H9 (cell line): ENCODE measurements around the gene GOLT1A. TPM values are rescaled to one million over a fixed set of nuclear protein-coding genes. Genes with fewer than 3 reads are reported as not detected.

ENCODE experiments used
- DNase-seq: peaks from one replicate; pipeline ENCODE4 v3.0.0-alpha.2; 2017
- H2AFZ ChIP-seq: one replicate; pipeline ENCODE4 v1.6.1; 2013; ENCODE audit warnings: mild to moderate bottlenecking, low read length, control low read depth, moderate library complexity
- H2AK5ac ChIP-seq: 2 replicates; pipeline ENCODE4 v1.6.1; 2013; ENCODE audit warnings: low read length, control low read depth, mixed read lengths; ENCODE audit not compliant: insufficient read length
- H2BK120ac ChIP-seq: one replicate; pipeline ENCODE4 v1.6.1; 2013; ENCODE audit warnings: low read depth, mild to moderate bottlenecking, low read length, control low read depth, inconsistent platforms; ENCODE audit not compliant: poor library complexity, severe bottlenecking
- H2BK12ac ChIP-seq: 2 replicates; pipeline ENCODE4 v1.6.1; 2013; ENCODE audit warnings: low read length, control low read depth, mixed read lengths, low read depth; ENCODE audit not compliant: insufficient read length
- H2BK15ac ChIP-seq: 2 replicates; pipeline ENCODE4 v1.6.1; 2013; ENCODE audit warnings: low read depth, low read length, control low read depth
- H2BK20ac ChIP-seq: one replicate; pipeline ENCODE4 v1.6.1; 2013; ENCODE audit warnings: low read depth, mild to moderate bottlenecking, low read length, control low read depth, inconsistent platforms; ENCODE audit not compliant: poor library complexity, severe bottlenecking
- H2BK5ac ChIP-seq: 2 replicates; pipeline ENCODE4 v1.6.1; 2013; ENCODE audit warnings: low read length, control low read depth, mixed read lengths; ENCODE audit not compliant: insufficient read length
- H3K14ac ChIP-seq: 2 replicates; pipeline ENCODE4 v1.6.1; 2013; ENCODE audit warnings: low read length, control low read depth; ENCODE audit not compliant: insufficient read depth
- H3K18ac ChIP-seq: 2 replicates; pipeline ENCODE4 v1.6.1; 2013; ENCODE audit warnings: low read depth, mild to moderate bottlenecking, mixed read lengths, low read length, control low read depth; ENCODE audit not compliant: insufficient read length
- H3K23ac ChIP-seq: 2 replicates; pipeline ENCODE4 v1.6.1; 2013; ENCODE audit warnings: low read length, control low read depth, mixed read lengths, low read depth; ENCODE audit not compliant: insufficient read length
- H3K23me2 ChIP-seq: 2 replicates; pipeline ENCODE4 v1.6.1; 2013; ENCODE audit warnings: low read depth, mild to moderate bottlenecking, mixed read lengths, low read length, control low read depth; ENCODE audit not compliant: insufficient read length, poor library complexity, severe bottlenecking
- H3K27ac ChIP-seq: 2 replicates; pipeline ENCODE4 v1.5.1; 2013; ENCODE audit warnings: low read length, control low read depth, mixed read lengths, low read depth; ENCODE audit not compliant: insufficient read length
- H3K27me3 ChIP-seq: 2 replicates; pipeline ENCODE4 v1.6.1; 2013; ENCODE audit warnings: low read length, control low read depth, inconsistent platforms; ENCODE audit not compliant: insufficient read depth
- H3K4ac ChIP-seq: 2 replicates; pipeline ENCODE4 v1.6.1; 2013; ENCODE audit warnings: low read depth, mild to moderate bottlenecking, control low read depth, inconsistent platforms, low read length, moderate library complexity
- H3K4me1 ChIP-seq: 2 replicates; pipeline ENCODE4 v1.6.1; 2013; ENCODE audit warnings: low read length, control low read depth, inconsistent platforms; ENCODE audit not compliant: insufficient read depth
- H3K4me2 ChIP-seq: 2 replicates; pipeline ENCODE4 v1.6.1; 2013; ENCODE audit warnings: low read length, control low read depth, mixed read lengths; ENCODE audit not compliant: insufficient read length, insufficient read depth
- H3K56ac ChIP-seq: 2 replicates; pipeline ENCODE4 v1.6.1; 2013; ENCODE audit warnings: low read depth, mild to moderate bottlenecking, mixed read lengths, low read length, control low read depth; ENCODE audit not compliant: insufficient read length
- H3K79me1 ChIP-seq: 2 replicates; pipeline ENCODE4 v1.6.1; 2013; ENCODE audit warnings: low read depth, mild to moderate bottlenecking, moderate library complexity, low read length, control low read depth, inconsistent platforms; ENCODE audit not compliant: insufficient read depth, poor library complexity, severe bottlenecking
- H3K79me2 ChIP-seq: 2 replicates; pipeline ENCODE4 v1.6.1; 2013; ENCODE audit warnings: low read length, control low read depth, inconsistent platforms; ENCODE audit not compliant: insufficient read depth
- H3K9ac ChIP-seq: 2 replicates; pipeline ENCODE4 v1.6.1; 2013; ENCODE audit warnings: low read length, control low read depth, mixed read lengths; ENCODE audit not compliant: insufficient read length; ENCODE audit errors: extremely low read depth
- H3K9me3 ChIP-seq: one replicate; pipeline ENCODE4 v1.6.1; 2013; ENCODE audit warnings: low read depth, low read length, inconsistent platforms; ENCODE audit not compliant: control insufficient read depth
- H3T11ph ChIP-seq: one replicate; pipeline ENCODE4 v1.6.1; 2013; ENCODE audit warnings: mild to moderate bottlenecking, low read length, control low read depth, inconsistent platforms
- H4K20me1 ChIP-seq: one replicate; pipeline ENCODE4 v1.6.1; 2013; ENCODE audit not compliant: control insufficient read depth, insufficient read length, insufficient read depth
- H4K5ac ChIP-seq: 2 replicates; pipeline ENCODE4 v1.6.1; 2013; ENCODE audit warnings: low read depth, mild to moderate bottlenecking, mixed read lengths, low read length, control low read depth; ENCODE audit not compliant: insufficient read length
- H4K8ac ChIP-seq: replicated peaks from 2 replicates; pipeline ENCODE4 v1.6.1; 2013; ENCODE audit warnings: low read length, control low read depth, mixed read lengths, low read depth; ENCODE audit not compliant: insufficient read length
- H4K91ac ChIP-seq: 2 replicates; pipeline ENCODE4 v1.6.1; 2013; ENCODE audit warnings: low read depth, mild to moderate bottlenecking, moderate library complexity, mixed read lengths, low read length, control low read depth; ENCODE audit not compliant: insufficient read length
- H3K27ac Mint-ChIP-seq, 3 experiments: 2 replicates in 2 of 3; 3 replicates in 1 of 3; pipeline ENCODE4 v1.8.0; 2020 to 2021; ENCODE audit warnings: mixed read lengths in 3 of 3, mild to moderate bottlenecking in 1 of 3, moderate library complexity in 1 of 3
- H3K27me3 Mint-ChIP-seq: 2 replicates; pipeline ENCODE4 v1.8.0; 2021; ENCODE audit warnings: low read depth, mild to moderate bottlenecking, moderate library complexity, mixed read lengths
- H3K36me3 Mint-ChIP-seq, 3 experiments: 2 replicates in 2 of 3; 3 replicates in 1 of 3; pipeline ENCODE4 v1.8.0; 2020 to 2021; ENCODE audit warnings: low read depth in 3 of 3, mixed read lengths in 3 of 3; ENCODE audit not compliant: insufficient read depth in 1 of 3
- H3K4me1 Mint-ChIP-seq, 2 experiments: 2 replicates each; pipeline ENCODE4 v1.8.0; 2020; ENCODE audit warnings: mixed read lengths in 2 of 2
- H3K4me3 Mint-ChIP-seq, 2 experiments: 2 replicates in 1 of 2; 3 replicates in 1 of 2; pipeline ENCODE4 v1.8.0; 2020 to 2021; ENCODE audit warnings: mild to moderate bottlenecking in 2 of 2, mixed read lengths in 2 of 2, moderate library complexity in 1 of 2
- H3K9me3 Mint-ChIP-seq, 2 experiments: 2 replicates in 1 of 2; 3 replicates in 1 of 2; pipeline ENCODE4 v1.8.0; 2020; ENCODE audit warnings: mild to moderate bottlenecking in 2 of 2, mixed read lengths in 2 of 2, moderate library complexity in 1 of 2
- CTCF ChIP-seq: fragments of 200-600 bp; sonication (generic); conservative IDR thresholded peaks from 3 replicates; pipeline ENCODE4 v1.8.0; 2021; ENCODE audit warnings: antibody characterized with exemption, mild to moderate bottlenecking
- WGBS: extraction: QIAGEN DNeasy Blood & Tissue Kit; methylation state at CpG from one replicate; pipeline ENCODE4 v1.1.7; 2013; ENCODE audit warnings: missing lambda C conversion rate, low lambda C conversion rate, mixed read lengths; ENCODE audit not compliant: insufficient read length; ENCODE audit errors: extremely low coverage; 5-methylcytosine and 5-hydroxymethylcytosine counted together
- total RNA-seq: library from RNA; stranded (reverse); gene quantifications from 2 replicates; pipeline ENCODE4 v1.2.1, GENCODE V29; 2021

The GOLT1A gene
- total RNA-seq, 1 experiment from 2014 or later, result 4.2 TPM

- Histone ChIP-seq H2AFZ (no peak overlapping the region), H3K23ac (no peak overlapping the region), H3K79me1 (no peaks in the 10 kb centered on the region), H3K27ac (no peak overlapping the region), H2AK5ac (no peak overlapping the region), H3K79me2 (no peaks in the 10 kb centered on the region), H2BK120ac (no peak overlapping the region), H3K4me1 (no peaks in the 10 kb centered on the region), H2BK5ac (no peak overlapping the region), H3T11ph (no peak overlapping the region), H3K4ac (no peak overlapping the region), H4K5ac (no peak overlapping the region), H2BK15ac (no peak overlapping the region), H4K8ac (no peak overlapping the region), H3K23me2 (no peaks in the 10 kb centered on the region), H2BK20ac (no peak overlapping the region), H3K14ac (no peak overlapping the region), H3K9ac (no peak overlapping the region), H2BK12ac (no peak overlapping the region), H3K27me3 (no peaks in the 10 kb centered on the region), H4K91ac (no peak overlapping the region), H3K4me2 (no peak overlapping the region), H3K56ac (no peak overlapping the region), H3K18ac (no peak overlapping the region), H3K9me3 (peaks cover 21% of the 10 kb centered on the region), H4K20me1 (no peaks in the 10 kb centered on the region)
- Mint-ChIP-seq H3K4me3 (no peak overlapping the region), H3K4me1 (no peaks in the 10 kb centered on the region), H3K27me3 (peaks cover 23% of the 10 kb centered on the region), H3K36me3 (peaks cover 0 to 17% (median 8%) of the 10 kb centered on the region in 3 experiments; a peak in 5 of 7 replicates), H3K27ac (no peak overlapping the region), H3K9me3 (peaks cover 32 to 37% of the 10 kb centered on the region in 2 experiments)
- no peak for TF ChIP-seq CTCF
- no CpG with 5 or more reads among the region's 3 CpGs for WGBS
- DNase-seq, result no peak
Observed at GRCh38 chr1:204170494-204171155, 43.2 kb downstream of the GOLT1A start.
